ENCODE data around the gene HOXB2.

HOXB2 gene

DNA sequence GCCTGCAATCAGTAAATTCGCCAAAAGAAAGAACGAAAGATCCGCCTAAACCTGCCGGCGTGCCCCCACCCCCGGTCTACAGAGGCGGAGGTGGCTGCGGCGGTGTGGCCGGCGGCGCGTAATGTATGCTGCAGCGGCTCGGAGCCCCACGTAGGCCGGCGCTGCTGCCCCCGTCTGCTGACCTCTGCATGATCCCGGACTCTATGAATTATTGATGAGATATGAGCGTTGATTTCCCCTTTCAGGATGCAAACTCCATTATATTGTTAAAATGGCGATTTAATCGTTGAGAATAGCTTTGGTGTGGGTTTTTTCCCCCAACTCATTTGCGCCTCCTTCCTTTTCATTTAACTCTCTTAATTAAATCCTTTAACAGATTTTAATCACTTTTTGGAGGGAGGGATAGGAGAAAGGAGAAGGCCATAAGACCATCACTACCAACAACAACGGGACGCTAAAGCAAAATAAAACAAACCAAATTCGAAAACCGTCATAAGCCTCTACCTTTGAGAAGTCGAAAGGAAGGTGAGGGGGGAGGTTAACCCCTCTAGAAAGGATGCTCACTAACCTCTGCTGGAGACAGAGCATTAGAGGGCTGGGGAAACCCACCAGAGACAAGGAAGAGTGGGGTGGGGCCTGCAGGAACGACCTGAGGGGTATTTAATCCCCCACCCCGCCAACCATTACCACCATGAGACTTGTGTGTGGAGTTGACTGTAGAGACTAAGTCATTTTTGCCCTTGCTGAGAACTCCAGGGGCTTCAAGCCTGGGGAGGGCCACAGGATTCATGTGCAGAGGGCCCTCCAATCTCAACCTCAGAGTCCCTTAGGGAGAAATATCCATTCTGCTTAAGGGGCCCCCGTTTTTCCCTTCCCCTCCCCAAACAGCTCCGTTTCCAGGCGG, 41.7 kb upstream of the HOXB2 start:
- peak; percentile 51 for DNase-seq
- Mint-ChIP-seq H3K9me3 (no peaks in the 10 kb centered on the region), H3K4me3 (peak overlapping the region; percentile 85), H3K27me3 (peaks cover 98% of the 10 kb centered on the region), H3K4me1 (ENCODE audit: low read depth) (peaks cover 35% of the 10 kb centered on the region), H3K36me3 (ENCODE audit: low read depth) (peaks cover 2% of the 10 kb centered on the region), H3K27ac (no peak overlapping the region)

DNA sequence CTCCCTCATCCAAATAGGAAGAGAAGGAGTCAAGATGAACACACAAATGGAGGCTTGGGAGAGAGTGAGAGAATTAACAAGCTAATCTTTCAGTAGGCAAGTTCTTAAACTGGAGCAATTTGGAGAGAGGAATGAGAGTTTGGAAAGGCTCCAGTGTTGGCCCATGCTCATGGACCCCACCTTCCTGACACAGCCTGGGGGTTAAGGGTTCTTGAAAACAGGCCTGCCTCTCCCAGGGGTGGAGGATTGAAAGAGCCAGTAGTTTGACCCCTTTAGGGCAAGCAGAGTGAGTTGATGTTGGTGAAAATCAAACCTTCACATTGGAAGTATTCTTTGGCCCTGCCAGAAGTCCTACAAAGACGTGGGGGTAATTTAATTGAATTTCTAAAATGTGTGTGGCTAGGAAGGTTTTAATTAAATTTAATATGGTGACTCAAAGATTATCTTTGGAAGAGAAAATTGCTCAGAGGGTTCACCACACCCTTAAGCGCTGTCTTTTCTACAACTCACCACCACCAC, 39.4 kb upstream of the HOXB2 start:
- no peaks in the 10 kb centered on the region for H3K9me3 Mint-ChIP-seq
- H3K27me3 Mint-ChIP-seq, result peaks cover 98% of the 10 kb centered on the region
- H3K4me3 Mint-ChIP-seq, result no peak overlapping the region
- no peak for DNase-seq
- peaks cover 2% of the 10 kb centered on the region for H3K36me3 Mint-ChIP-seq (ENCODE audit: low read depth)
- H3K4me1 Mint-ChIP-seq (ENCODE audit: low read depth), result peaks cover 46% of the 10 kb centered on the region
- no peak overlapping the region for H3K27ac Mint-ChIP-seq

DNA sequence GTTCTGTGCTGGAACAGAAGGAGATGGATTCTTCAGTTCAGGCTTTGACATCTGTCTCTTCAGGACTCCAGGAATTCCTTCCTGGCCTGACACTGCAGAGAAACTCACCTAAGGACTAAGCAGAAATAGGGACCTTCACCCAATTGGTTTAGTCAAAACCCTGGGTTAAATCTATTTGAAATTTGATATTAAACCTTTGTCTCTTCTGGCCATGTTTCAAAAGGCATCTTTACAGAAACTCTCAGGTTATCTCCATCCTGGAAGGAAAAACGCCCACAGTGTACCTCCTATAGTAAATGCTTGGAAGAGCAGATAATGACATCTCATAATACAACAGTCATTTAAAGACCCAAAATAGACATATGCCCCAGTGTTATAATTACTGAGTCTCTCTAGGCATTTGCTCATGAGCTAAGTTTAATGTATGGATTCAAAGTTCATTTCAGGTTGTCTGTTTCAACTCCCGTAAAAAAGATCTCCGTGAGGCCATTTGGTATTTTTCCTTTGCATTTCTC, 38.9 kb upstream of the HOXB2 start:
- H3K4me3 Mint-ChIP-seq, result no peak overlapping the region
- peaks cover 51% of the 10 kb centered on the region for H3K4me1 Mint-ChIP-seq (ENCODE audit: low read depth)
- no peak overlapping the region for H3K27ac Mint-ChIP-seq
- peaks cover 98% of the 10 kb centered on the region for H3K27me3 Mint-ChIP-seq
- H3K36me3 Mint-ChIP-seq (ENCODE audit: low read depth), result peaks cover 2% of the 10 kb centered on the region
- H3K9me3 Mint-ChIP-seq, result no peaks in the 10 kb centered on the region
- DNase-seq, result no peak

DNA sequence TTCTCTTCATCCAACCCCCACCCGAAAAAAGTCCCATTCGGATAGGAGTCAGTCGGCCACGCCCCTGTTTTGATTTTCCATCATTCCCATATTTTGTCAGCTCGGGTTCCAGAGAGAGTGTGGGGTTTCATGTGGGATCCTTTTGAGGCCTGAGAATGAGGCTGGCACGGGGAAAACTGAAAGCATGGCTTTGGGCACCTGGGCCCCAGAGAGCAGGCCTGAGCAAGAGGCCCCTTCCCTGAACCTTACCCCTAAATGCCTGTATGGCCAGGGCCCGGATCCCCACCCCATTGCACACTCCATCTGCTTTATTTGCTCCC, 37.8 kb upstream of the HOXB2 start:
- Mint-ChIP-seq H3K36me3 (ENCODE audit: low read depth) (peaks cover 2% of the 10 kb centered on the region), H3K4me3 (peak overlapping the region; percentile 57), H3K27me3 (peaks cover 93% of the 10 kb centered on the region), H3K4me1 (ENCODE audit: low read depth) (peaks cover 55% of the 10 kb centered on the region), H3K9me3 (no peaks in the 10 kb centered on the region), H3K27ac (no peak overlapping the region)
- DNase-seq, result no peak

DNA sequence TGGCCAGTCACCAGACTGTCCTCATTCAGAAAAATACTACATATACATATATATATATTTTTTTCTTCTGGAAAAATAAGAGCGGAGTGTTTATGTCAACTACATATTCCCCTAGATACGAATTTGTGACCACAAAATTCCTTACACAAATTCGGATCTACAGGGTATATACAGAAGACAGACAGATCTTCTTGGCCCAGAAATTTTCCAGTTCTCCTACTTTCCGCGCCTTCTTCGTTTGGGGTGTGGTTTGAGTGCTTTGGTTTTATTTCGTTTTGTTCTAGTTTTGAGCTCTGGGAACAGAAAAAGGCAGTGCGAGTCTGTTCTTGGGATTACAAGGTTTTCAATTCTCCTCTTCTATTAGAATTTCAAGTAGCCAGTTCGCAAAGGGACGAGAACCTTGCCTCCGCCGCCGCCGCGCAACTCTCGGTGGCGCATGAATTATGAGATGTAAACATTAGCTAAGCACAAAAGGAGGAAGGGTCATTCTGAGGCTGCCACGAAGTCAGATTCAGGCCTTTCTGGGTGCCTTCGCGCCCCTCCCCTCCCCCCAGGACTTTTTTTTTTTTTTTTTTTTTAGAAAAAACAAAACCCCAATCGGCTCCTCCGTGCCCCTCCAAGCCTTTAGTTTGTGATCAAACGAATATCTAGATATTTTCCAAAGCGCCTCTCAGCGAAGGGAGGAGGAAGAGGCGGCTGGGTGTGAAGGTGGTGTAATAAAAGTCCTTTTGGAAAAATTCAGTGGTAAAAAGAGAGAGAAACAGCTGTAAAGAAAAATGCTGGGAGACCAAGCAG, 35.0 kb upstream of the HOXB2 start:
- peaks cover 52% of the 10 kb centered on the region for H3K4me1 Mint-ChIP-seq (ENCODE audit: low read depth)
- H3K4me3 Mint-ChIP-seq, result peak overlapping the region; percentile 11
- peaks cover 82% of the 10 kb centered on the region for H3K27me3 Mint-ChIP-seq
- no peak overlapping the region for H3K27ac Mint-ChIP-seq
- no peaks in the 10 kb centered on the region for H3K36me3 Mint-ChIP-seq (ENCODE audit: low read depth)
- no peak for DNase-seq
- H3K9me3 Mint-ChIP-seq, result no peaks in the 10 kb centered on the region

DNA sequence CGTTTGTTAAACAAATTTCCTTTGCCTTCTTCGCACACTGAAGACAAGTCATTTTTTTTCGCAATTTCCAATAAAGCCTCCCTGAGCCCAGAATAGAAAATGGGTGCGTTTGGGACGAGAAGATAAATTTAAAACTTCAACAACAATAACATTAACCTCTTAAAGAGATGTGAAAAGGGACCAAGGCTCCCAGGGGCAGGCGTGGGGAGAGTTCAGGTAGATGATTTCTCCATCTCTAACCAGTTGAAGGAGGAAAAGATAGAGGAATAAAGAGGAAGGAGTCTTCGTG, 34.5 kb upstream of the HOXB2 start:
- Mint-ChIP-seq H3K36me3 (ENCODE audit: low read depth) (no peaks in the 10 kb centered on the region), H3K4me3 (peak overlapping the region; percentile 83), H3K27ac (no peak overlapping the region), H3K4me1 (ENCODE audit: low read depth) (peaks cover 50% of the 10 kb centered on the region), H3K9me3 (no peaks in the 10 kb centered on the region), H3K27me3 (peaks cover 78% of the 10 kb centered on the region)
- no peak for DNase-seq

DNA sequence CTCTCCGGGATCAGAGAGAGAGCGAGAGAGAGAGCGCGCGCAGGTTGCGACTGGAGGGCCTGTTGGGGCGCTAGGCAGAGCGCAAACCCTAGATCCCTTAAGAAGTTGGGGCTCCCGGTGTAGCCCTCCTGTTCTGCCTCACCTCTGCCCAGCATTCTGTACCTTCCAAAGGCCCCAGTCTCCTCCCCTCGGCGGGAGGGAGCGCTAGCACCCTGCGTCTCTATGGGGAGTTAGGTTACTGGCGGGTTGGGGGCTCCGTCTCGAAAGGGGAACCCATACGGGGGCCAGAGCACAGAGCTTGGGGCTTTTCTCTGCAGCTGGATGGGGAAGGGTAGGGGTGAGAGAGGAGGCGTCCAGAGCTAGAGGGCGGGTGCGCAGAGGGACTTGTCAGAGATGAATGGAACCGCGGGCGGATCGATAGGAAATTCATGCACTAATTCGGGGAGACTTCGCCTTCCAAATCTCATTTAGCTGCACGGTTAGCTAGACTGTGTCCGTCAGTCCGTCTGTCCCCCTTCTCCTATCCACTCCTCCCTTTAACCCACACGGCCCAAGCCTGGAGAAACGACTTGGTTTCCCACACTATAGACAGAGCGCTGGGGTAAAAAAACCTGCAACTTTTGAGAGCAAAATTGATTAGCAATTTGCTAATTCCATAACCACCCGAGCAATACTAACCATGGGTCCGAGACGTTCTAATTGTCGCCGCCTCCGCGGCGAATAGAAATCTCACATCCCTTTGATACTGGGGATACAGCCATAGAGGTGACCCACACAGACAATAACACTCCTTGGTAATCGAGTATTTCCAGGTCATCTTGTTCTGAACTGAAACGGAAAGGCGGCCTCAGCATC, 33.9 kb upstream of the HOXB2 start:
- Mint-ChIP-seq H3K27ac (peak overlapping the region; percentile 37), H3K9me3 (no peaks in the 10 kb centered on the region), H3K27me3 (peaks cover 76% of the 10 kb centered on the region)

DNA sequence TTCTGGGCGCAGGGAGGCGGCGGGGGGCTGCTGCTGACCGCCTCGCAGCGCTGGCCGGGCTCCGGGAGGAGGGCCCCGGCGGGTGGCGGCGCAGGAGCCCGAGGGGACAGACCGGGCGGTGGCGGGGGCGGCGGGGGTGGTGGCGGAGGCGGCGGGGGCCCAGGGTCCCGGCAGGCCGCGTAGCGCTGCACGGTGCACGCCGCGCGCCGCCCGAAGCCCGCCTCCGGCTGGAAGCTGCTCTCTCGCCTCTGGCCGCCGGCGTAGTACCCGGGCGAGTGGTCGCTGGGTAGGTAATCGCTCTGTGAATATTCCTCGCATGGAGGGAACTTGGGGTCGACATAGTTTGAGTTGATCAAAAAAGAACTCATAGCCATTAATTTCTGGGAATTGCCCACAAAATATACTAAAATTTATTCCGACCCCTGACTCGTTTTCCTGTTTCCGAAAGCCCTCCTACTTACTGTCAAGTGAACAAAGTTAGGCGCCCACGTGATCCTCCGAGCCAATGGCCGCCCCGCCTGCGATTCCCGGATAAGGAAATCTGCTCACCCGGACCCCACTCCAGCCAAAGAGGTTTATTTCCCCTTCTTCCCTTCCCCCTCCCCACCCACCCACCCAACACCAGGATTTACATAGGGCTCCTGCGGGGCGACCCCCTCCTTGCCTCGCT, 33.2 kb upstream of the HOXB2 start, which contains the start of gene HOXB4:
TSS of gene HOXB4 (minus strand) at position 405 of the 670 bp plus-strand sequence. CDS start at position 374, 31 bp downstream.
- DNase-seq, result peak; percentile 76
- peak within 1 kb of the TSS; percentile 83 for H3K4me3 Mint-ChIP-seq
- no peaks in the 10 kb centered on the region for H3K36me3 Mint-ChIP-seq (ENCODE audit: low read depth)
- H3K9me3 Mint-ChIP-seq, result no peaks in the 10 kb centered on the region
- peaks cover 50% of the 10 kb centered on the region for H3K4me1 Mint-ChIP-seq (ENCODE audit: low read depth)
- peak within 1 kb of the TSS; percentile 83 for H3K27ac Mint-ChIP-seq
- H3K27me3 Mint-ChIP-seq, result peaks cover 69% of the 10 kb centered on the region

More for the DNA sequence above, 33.9 kb upstream of the HOXB2 start:
- DNase-seq, result no peak
- Mint-ChIP-seq H3K36me3 (ENCODE audit: low read depth) (no peaks in the 10 kb centered on the region), H3K4me3 (peak overlapping the region; percentile 83), H3K4me1 (ENCODE audit: low read depth) (peaks cover 50% of the 10 kb centered on the region)

DNA sequence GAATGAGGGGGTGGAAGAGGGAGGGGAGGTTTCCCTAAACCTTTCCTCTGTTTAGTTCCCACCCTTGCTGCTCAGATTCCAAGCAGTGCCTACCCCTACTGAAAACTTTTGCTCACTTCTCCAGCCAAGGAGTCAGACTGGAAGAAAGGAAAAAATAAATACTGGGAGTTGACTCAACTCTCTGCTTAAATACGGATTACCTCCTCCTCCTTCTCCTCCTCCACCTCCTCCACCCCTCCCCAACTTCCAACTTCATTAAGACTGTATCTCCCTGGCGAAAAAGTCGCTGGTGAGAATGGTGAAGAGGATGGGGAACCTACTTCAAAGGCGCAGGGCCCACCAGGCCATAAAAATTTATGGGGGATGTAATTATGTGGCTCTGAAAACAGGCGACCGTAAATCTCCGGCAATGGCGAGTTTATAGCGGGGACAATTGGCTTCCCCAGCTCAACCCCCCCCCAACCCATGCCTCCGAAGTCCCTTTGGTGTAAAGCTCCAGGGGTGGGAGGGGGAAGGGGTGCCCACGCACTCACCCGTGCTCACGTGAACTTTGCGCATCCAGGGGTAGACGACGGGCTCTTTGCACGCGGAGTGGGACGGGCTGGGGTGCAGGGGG, 32.5 kb upstream of the HOXB2 start:
- H3K36me3 Mint-ChIP-seq (ENCODE audit: low read depth), result no peaks in the 10 kb centered on the region
- peak; percentile 42 for DNase-seq
- peak overlapping the region; percentile 38 for H3K27ac Mint-ChIP-seq
- peak overlapping the region; percentile 75 for H3K4me3 Mint-ChIP-seq
- peaks cover 47% of the 10 kb centered on the region for H3K4me1 Mint-ChIP-seq (ENCODE audit: low read depth)
- H3K9me3 Mint-ChIP-seq, result no peaks in the 10 kb centered on the region
- H3K27me3 Mint-ChIP-seq, result peaks cover 62% of the 10 kb centered on the region

DNA sequence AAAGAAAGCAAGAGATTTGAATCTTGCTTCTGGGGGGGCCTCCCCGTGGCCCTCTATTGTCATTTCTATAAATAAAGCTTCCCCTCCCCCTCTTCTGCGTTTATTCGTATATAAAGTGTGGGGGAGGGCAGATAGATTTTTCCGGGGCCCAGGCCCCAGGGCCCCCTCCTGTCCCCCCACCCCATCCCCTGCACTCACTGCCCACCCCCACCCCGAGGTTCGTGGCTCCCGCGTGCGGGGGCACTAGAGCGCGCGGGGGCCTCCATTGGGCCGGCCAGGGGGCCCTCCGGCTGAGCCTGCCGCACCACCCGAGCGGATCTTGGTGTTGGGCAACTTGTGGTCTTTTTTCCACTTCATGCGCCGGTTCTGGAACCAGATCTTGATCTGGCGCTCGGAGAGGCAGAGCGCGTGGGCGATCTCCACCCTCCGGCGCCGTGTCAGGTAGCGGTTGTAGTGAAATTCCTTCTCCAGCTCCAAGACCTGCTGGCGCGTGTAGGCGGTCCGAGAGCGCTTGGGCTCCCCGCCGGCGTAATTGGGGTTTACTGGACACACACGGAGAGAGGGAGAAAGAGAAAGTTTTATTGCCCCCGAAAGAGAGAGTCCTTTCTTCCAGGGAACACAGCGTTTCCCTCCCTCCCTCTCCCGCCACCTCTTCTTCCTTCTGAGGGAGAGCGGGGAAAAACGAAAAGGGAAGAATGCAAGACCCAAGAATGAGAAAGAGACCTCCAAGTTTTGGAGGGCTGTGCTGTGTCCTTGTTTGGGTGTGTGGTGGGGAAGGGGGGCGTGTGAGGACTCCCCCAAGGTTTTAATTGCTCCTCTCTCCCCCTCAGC, 31.8 kb upstream of the HOXB2 start:
- Mint-ChIP-seq H3K36me3 (ENCODE audit: low read depth) (no peaks in the 10 kb centered on the region), H3K9me3 (no peaks in the 10 kb centered on the region), H3K27ac (peak overlapping the region; percentile 29), H3K4me1 (ENCODE audit: low read depth) (peaks cover 43% of the 10 kb centered on the region), H3K27me3 (peaks cover 56% of the 10 kb centered on the region), H3K4me3 (peak overlapping the region; percentile 75)
- DNase-seq, result no peak

DNA sequence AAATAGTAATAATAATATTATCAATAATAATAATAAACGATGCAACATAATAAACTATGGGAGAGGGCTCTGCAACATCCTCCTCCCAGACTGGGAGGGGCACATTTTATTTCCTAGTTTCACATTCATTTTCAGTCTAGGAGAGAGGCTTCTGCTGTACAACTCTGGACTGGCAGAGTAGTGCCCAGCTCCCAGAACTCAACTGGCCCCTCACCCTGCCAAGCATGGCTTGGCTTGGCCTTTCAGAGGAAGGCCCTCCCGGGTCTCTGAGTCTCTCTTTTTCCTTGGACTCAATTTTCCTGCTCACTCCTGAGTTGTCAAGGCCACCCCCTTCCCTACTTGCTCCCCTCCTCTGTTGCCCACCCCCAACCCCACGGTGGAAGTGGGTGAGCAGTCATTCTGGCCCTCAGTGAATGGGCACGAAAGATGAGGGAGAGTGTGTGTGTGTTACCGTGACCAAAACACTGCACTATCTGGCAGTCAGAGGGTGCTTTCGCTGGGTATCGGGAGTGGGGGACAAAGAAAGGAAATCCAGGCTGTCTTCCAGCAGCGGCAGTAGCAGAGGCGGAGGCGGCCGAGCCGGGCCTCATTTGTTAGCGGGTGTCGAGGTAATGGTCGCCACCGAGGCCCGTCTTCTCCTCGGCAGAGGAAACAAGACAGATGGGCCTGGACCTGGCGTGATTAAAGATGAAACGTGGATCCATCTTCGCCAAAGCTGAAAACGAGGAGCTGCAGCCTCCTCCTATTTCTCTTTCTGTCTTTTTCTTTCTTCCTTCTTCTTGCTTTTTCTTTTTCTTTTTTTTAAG, 31.0 kb upstream of the HOXB2 start:
- H3K36me3 Mint-ChIP-seq (ENCODE audit: low read depth), result no peaks in the 10 kb centered on the region
- no peak overlapping the region for H3K27ac Mint-ChIP-seq
- H3K4me3 Mint-ChIP-seq, result no peak overlapping the region
- peaks cover 35% of the 10 kb centered on the region for H3K4me1 Mint-ChIP-seq (ENCODE audit: low read depth)
- peaks cover 48% of the 10 kb centered on the region for H3K27me3 Mint-ChIP-seq
- DNase-seq, result no peak
- H3K9me3 Mint-ChIP-seq, result no peaks in the 10 kb centered on the region

DNA sequence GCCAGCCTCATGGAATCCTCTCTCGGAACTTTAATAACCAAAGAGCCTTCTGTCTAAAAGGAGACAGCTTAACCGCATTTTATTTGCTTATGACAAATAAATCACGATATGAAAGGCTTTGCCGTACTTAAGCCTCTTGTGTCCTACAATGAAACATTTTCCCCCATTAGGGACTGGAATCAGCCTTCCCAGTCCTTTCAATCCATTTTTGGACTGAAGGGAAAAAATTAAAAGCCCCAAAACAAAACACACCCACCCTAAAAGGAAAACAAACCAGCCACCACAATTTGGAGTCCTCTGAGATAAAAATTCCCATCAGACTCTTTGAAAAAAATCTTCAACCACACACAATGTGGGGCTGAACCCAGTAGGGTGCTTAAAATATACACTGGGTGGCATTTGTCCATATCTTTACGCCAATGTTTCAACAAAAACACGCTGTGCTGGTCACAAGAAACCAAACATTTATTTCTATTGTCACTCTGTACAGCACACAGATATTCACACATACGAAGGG, 30.2 kb upstream of the HOXB2 start:
- Mint-ChIP-seq H3K27me3 (peaks cover 43% of the 10 kb centered on the region), H3K4me3 (no peak overlapping the region), H3K36me3 (ENCODE audit: low read depth) (no peaks in the 10 kb centered on the region), H3K4me1 (ENCODE audit: low read depth) (peaks cover 29% of the 10 kb centered on the region), H3K9me3 (no peaks in the 10 kb centered on the region), H3K27ac (no peak overlapping the region)
- no peak for DNase-seq
